GM12878 (cell line): ENCODE measurements around the gene KCTD14. TPM values are rescaled to one million over a fixed set of nuclear protein-coding genes. Genes with fewer than 3 reads are reported as not detected.

Source experiments
- BMI1 ChIP-seq: fragments of 450-650 bp; IDR thresholded peaks from 2 replicates; pipeline ENCODE4 v1.6.1; 2016; ENCODE audit warnings: mild to moderate bottlenecking, moderate library complexity, borderline replicate concordance
- HSF1 ChIP-seq: fragments of 150-350 bp; IDR thresholded peaks from 2 replicates; pipeline ENCODE4 v1.6.1; 2014; ENCODE audit warnings: mild to moderate bottlenecking, low read depth, low read length
- JUND ChIP-seq: IDR thresholded peaks from 2 replicates; pipeline ENCODE4 v1.6.1; 2012; ENCODE audit warnings: low read depth, mild to moderate bottlenecking, low read length, improper control_type of control experiment, moderate library complexity
- MTA3 ChIP-seq: IDR thresholded peaks from 2 replicates; pipeline ENCODE4 v1.6.1; 2012; ENCODE audit warnings: low read length, inconsistent platforms, borderline replicate concordance
- NFIC ChIP-seq: IDR thresholded peaks from 2 replicates; pipeline ENCODE4 v1.6.1; 2012; ENCODE audit warnings: low read depth, mild to moderate bottlenecking, inconsistent platforms, low read length, moderate library complexity
- POLR2A ChIP-seq: IDR thresholded peaks from 2 replicates; pipeline ENCODE4 v1.6.1; 2011; ENCODE audit warnings: low read depth, mild to moderate bottlenecking, low read length
- POU2F2 ChIP-seq: IDR thresholded peaks from 3 replicates; pipeline ENCODE4 v1.6.1; 2011; ENCODE audit warnings: low read depth, mild to moderate bottlenecking, low read length, borderline replicate concordance
- TAF1 ChIP-seq: IDR thresholded peaks from 2 replicates; pipeline ENCODE4 v1.6.1; 2011; ENCODE audit warnings: mild to moderate bottlenecking, low read depth, low read length, borderline replicate concordance
- ZBTB11 ChIP-seq: fragments of 450-650 bp; formaldehyde crosslinking; IDR thresholded peaks from 2 replicates; pipeline ENCODE4 v1.5.0; 2022; ENCODE audit warnings: mild to moderate bottlenecking, missing genetic modification characterization
- ZBTB33 ChIP-seq: fragments of 450-650 bp; IDR thresholded peaks from 2 replicates; pipeline ENCODE4 v1.6.1; 2017; ENCODE audit warnings: mild to moderate bottlenecking
- ZNF217 ChIP-seq: fragments of 450-650 bp; IDR thresholded peaks from 2 replicates; pipeline ENCODE4 v1.6.1; 2017; ENCODE audit warnings: antibody characterized with exemption, mild to moderate bottlenecking
- ZZZ3 ChIP-seq: IDR thresholded peaks from 2 replicates; pipeline ENCODE4 v1.6.1; 2011; ENCODE audit warnings: low read depth; ENCODE audit not compliant: control insufficient read depth, insufficient read length
- polyA plus RNA-seq, 11 experiments: library from polyadenylated mRNA; depleted of rRNA in 4 of 11; unstranded in 6 of 11; stranded (reverse) in 5 of 11; fragments of >200 nt; fragmentation: Nextera tagmentation in 4 of 11; fragmentation: Illumina TruSeq in 1 of 11; extraction: Ambion mirVana in 4 of 11; extraction: Trizol in 1 of 11; gene quantifications; 1 replicate in 1 of 11; 2 replicates in 10 of 11; pipeline versions ENCODE4 v1.2.1 to v1.2.3, GENCODE V29; 2011 to 2016; ENCODE audit warnings: inconsistent platforms in 2 of 11, missing spikeins in 2 of 11, low read depth in 1 of 11
- total RNA-seq, 4 experiments: library from RNA; depleted of rRNA in 3 of 4; stranded (reverse); fragments of >200 nt in 3 of 4; fragmentation: Illumina TruSeq in 1 of 4; extraction: Trizol in 1 of 4; gene quantifications; 2 replicates each; pipeline versions ENCODE4 v1.2.1 to v1.2.3, GENCODE V29; 2013 to 2021

The KCTD14 gene
- total and polyA plus RNA-seq, 10 of the 15 experiments (the other 5 are each of a cell fraction or from before 2014, with no cell fraction given), result 0.11 to 0.63 (median 0.48) TPM

- no peak for TF ChIP-seq ZBTB11 (CRISPR knock-in tag)
- TF ChIP-seq TAF1, result peak; percentile 86
- no peak for TF ChIP-seq ZBTB33
- TF ChIP-seq HSF1, result no peak; the same call in 1 of the 2 replicates
- no peak; the same call in 1 of the 2 replicates for TF ChIP-seq MTA3
- TF ChIP-seq BMI1, result no peak
- TF ChIP-seq ZZZ3, result no peak
- no peak for TF ChIP-seq ZNF217
- no peak for TF ChIP-seq JUND
- 0 out of 2 replicates have a peak, but pooled peaks have one; percentile 25 for TF ChIP-seq NFIC
- peak; percentile 89 for TF ChIP-seq POLR2A
- peak; percentile 55; the same call in 2 of the 3 replicates for TF ChIP-seq POU2F2
Measured at GRCh38 chr11:77994434-77995362, 28.4 kb downstream of the KCTD14 start, which contains the start of gene INTS4 (continued).
